HG03175 (cell line): ENCODE measurements around the gene MCHR1.
"Not testable (repeated sequence)": the region's sequence is repeated elsewhere in the genome, so short reads cannot be mapped to it uniquely, and the experiment has no call there.

Experiments used
- ATAC-seq: cut with Tn5 transposase; IDR thresholded peaks from one replicate; pipeline ENCODE4 v1.9.1; 2021; ENCODE audit warnings: mild to moderate bottlenecking, moderate library complexity; ENCODE audit not compliant: unreplicated experiment

Gene MCHR1

DNA sequence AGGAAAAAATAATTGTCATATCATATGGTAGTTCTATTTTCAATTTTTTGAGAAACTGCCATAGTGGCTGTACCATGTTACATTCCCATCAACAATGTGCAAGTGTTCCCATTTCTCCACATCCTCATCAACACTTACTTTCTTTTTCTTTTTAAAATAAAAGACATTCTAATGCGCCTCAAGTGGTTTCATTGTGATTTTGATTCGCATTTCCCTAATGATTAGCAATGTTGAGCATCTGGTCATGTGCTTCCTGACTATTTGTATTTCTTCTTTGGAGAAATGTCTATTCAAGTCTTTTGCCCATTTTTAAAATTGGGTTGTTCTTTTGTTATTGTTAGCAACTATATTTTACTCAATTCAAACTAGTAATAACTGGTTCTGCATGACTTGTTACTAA is 8.4 kb downstream of the MCHR1 start:
- ATAC-seq = no peak

DNA sequence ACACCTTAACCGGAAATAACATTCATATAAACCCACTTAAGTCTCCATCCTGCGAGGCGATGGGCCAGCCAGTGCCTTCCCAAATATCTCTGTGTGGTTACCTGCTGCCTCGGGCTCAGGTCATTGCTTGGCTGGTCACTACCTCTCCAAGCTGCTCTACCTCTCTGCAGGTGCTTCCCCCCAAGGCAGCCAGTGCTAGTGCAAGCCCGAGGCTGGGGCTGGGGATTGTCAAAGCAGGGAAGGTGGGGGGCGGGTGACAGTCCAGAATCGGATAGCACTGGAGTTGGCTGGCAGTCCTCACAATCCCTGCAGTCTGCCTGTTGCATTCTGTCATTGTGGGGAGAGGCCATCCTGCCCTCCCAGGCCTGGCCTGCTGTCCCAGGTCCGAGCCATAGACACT is 11.1 kb downstream of the MCHR1 start:
- no peak for ATAC-seq

DNA sequence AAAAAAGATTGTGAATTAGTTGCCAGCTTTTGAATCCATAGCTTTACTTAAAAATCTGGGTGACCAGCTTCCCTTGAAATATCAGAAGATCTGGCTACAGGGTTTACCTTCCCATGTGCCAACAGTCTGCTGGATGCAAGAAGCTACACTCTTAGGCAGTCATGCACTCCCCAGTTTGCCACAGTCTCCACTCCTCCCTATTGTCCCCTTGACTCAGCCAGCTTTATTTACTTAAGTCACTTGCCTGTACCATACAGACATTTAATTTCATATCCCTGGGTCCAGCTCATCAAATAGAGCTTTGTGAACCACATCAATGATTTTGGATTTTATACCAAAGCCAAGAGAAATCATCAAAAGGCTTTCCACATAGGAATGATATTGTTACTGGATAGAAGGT is 12.2 kb downstream of the MCHR1 start:
- no peak for ATAC-seq

DNA sequence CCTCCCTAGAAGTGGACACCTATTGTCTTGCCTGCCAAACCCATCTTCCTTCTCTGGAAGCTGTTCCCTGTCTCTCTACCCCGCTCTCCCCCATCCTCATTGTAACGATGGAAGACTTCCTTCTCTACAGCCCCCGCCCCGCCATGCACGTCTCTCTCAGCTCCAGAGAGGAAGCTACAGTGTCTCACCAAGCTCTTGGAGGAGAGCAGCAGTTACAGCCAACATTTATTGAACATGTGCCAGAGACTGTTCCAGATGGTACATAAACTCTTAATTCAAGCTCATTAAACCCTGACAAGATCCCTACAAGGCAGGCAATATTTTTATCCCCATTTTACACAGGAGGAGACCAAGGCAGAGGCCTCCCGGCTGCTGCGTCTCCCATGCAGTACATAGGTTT is 15.1 kb downstream of the MCHR1 start:
- ATAC-seq = no peak

DNA sequence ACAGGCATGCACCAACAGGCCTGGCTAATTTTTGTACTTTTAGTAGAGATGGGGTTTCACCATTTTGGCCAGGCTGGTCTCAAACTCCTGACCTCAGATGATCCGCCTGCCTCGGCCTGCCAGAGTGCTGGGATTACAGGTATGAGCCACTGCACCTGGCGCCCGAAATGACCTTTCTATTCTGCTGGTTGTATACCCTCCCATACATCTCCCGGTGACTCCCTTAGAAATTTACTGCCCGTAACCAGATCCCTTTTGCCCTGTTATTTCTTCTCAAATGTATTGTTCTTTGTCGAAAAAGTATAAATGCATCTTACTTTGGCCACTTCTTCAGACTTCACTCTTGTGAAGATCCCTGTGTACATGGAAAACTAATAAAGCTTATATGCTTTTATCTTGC is 22.0 kb downstream of the MCHR1 start:
- no peak for ATAC-seq

DNA sequence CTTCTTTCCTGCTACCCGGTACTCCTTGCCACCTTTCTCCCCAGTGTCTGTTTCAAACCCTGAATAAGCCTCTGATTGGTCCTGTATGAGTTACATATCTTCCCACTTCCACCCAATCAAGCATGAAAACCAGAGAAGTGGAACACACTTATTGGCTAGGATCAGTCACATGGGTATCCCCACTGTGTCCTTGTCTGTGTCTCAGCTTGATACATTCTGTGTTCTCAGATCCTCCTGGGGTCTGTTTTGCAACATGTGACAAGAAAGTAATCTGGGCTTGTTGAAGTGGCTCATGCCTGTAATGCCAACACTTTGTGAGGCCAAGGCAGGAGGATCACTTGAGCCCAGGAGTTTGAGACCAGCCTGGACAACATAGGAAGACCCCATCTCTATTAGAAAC is 23.9 kb downstream of the MCHR1 start:
- ATAC-seq = no peak

DNA sequence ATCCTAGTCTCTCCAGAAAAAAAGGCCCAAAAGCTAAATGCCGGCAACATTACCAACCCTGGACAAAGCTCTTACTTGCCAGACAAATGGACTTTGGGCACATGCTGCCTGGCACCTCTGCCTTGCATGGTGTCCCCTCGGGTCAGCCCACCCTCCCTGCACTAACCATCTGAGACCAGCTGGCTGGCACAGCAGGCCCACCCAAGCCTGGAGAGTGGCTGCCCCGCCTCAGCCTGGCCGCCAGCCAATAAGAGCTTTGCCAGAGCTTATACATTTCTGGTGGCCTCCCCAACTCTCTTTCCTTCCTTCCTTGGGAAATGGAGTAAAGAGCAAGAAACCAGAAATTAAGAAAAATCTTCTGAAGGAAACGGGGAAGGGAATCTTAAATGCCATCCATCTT is 24.5 kb downstream of the MCHR1 start:
- no peak for ATAC-seq

DNA sequence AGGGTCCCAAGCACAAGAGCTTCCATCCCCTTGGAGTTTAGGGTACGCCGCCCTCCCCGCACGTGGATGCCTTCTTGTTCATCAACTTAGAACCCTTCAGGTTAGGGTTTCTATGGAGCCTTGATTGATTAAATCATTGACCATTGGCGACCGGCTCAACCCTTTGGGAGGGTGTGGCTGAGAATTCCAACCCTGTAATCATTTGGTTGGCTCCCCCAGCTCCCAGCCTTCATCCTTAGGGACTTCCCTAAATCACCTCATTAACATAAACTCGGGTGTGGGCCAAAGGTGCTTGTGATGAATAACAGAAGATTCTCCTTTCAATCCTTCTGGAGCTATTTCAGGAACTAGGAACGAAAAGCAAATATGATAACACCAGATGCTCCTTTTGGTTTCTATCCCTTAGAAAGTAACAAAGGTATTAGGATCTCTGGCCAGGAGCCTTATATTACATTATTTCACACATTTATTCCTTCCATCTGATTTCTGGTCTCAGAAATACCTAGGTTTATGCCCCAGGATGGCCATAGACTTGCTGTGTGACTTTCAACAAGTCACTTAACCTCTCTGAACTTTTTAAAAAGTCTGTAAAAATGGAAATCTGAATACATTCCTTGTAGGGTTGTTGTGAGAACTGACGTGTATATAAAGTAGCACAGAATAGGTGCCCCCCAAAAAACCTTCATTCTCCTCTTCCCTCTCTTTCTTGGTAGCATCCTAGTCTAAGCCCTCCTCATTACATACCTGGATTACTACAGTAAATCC is 26.8 kb downstream of the MCHR1 start:
- ATAC-seq = no peak

DNA sequence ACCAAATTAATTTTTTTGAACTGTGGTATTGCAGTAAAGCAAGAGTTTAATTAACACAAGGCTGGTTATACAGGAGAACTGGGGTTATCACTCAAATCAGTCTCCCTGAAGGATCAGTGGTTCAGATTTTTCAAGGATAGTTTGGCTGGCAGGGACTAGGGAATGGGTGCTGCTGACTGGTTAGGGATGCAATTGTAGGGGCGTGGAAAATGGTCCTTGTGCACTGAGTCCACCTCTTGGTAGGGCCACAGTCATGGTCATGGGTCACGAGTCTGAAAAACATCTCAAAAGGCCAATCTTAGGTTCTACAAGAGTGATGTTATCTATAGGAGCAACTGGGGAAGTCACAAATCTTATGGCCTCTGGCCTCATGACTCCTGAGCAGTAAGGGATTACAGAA is 27.9 kb downstream of the MCHR1 start:
- ATAC-seq = no peak

DNA sequence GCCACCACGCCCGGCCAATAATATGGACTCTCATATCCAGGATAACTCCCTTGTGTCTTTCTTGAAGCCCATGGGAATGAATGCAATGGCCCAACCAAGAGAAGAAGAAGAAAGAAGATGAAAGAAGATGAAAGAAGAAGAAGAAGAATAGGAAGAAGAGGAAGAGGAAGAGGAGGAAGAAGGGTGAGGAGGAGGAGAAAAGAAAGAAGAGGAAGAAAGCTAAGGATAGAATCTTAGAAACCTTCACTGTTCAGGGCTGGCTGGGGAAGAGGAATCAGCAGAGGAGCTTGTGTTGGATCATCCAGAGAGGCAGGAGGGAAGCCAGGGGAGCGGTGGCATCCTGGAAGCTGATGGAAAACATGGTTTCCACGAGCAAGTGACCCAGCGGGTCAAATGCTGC is 28.9 kb downstream of the MCHR1 start:
- ATAC-seq = no peak

DNA sequence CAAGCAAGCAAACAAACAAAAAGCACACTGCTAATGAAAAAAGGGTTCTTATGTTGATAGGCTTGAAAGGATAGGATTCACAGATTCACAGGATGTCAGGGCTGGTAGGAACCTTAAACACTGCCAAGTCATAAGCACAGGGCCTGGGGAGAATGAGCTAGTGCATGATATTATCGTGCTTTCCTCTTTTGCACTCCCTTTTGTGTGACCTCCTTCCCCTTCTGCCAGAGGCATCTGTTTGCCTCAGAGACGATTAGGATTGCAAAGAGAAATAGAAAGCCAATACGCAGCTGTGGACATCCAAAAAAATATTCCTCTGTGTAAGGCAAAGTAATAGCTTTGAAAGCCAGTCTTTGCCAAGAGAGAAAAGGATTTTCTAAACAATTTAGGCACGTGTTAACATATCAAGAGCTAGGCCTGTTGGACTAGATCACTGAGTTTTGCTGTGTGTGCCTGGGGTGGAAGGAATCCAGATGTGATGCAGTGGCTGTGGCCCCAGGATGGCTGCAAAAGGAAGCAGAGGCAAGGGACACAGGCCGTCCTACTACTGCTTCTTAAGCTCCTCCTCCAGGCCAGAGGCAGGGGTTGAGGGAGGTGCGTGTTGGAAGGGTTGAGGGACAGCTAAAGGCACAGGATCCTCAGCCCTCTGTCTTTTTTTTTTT is 30.6 kb downstream of the MCHR1 start:
- no peak for ATAC-seq

DNA sequence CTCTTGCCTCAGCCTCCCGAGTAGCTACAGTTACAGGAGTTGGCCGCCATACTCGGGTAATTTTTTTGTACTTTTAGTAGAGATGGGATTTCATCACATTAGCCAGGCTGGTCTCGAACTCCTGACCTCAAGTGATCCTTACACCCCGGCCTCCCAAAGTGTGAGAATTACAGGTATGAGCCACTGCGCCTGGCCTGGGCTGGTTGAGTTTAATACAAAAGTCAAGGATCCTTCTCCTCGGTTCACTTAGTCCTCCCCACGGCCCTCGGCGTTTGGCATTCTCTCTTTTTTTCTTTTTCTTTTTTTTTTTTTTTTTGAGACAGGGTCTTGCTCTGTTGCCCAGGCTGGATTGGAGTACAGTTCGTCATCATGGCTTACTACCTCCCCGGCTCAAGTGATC is 33.0 kb downstream of the MCHR1 start:
- no peak for ATAC-seq

DNA sequence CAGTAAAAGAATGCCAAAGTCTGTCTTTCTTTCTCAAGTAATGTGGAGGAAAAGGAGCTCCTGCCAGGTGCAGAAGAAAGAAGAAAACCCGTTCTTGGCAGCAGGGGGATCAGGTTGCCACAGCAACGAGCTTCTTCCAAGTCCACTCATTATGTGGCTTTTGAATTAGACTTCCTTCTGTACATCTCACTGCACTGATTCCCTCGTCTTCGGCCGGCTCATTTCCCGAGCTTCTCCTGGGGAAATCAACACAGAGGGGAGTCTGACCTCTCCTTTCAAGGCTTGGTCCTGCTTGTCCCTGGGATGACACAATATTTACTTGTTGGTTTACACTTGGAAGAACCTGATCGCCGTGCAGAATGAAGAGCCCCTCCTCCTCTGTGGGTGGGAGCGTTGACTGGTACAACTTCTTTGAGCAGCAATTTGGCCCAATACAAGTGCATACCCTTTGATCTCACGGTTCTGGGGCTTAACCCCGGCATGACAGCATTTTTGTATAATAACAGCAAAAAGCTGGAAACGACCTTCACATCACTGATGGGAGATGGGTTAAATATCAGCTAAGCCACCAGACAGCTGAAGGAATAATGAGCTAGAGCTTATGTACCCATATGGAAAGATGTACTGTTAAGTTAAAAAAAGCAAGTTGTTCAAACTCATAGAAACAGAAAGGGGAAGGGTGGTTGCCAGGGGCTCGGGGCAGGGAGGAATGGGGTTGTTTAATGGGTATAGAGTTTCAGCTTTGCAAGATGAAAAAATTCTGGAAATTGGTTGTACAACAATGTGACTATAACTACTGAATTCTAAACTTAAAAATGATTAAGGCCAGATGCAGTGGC is 35.4 kb downstream of the MCHR1 start:
- ATAC-seq = no peak

DNA sequence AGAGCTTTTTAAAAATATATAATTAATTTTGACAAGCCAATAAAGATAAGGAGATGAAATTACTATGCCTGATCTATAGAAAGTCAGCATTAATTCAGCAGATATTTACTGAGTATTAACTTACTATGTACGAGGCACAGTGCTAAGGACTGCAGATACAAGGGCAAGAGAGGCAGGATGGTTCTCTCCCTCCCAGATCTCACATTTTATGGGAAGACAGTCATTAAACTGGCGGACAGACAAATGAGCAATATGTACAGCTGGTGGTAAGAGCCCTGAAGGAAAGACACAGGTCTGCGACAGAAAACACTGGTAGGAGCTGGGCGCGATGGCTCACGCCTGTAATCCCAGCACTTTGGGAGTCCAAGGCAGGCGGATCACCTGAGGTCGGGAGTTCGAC is 36.8 kb downstream of the MCHR1 start:
- no peak for ATAC-seq

DNA sequence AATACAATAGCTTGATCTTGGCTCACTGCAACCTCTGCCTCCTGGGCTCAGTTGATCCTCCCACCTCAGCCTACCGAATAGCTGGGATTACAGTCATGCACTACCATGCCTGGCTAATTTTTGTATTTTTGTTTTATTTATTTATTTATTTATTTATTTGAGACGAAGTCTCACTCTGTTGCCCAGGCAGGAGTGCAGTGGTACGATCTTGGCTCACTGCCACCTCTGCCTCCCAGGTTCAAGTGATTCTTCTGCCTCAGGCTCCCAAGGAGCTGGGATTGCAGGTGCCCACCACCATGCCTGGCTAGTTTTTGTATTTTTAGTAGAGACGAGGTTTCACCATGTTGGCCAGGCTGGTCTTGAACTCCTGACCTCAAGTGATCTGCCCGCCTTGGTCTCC is 38.4 kb downstream of the MCHR1 start:
- not testable (repeated sequence) for ATAC-seq

DNA sequence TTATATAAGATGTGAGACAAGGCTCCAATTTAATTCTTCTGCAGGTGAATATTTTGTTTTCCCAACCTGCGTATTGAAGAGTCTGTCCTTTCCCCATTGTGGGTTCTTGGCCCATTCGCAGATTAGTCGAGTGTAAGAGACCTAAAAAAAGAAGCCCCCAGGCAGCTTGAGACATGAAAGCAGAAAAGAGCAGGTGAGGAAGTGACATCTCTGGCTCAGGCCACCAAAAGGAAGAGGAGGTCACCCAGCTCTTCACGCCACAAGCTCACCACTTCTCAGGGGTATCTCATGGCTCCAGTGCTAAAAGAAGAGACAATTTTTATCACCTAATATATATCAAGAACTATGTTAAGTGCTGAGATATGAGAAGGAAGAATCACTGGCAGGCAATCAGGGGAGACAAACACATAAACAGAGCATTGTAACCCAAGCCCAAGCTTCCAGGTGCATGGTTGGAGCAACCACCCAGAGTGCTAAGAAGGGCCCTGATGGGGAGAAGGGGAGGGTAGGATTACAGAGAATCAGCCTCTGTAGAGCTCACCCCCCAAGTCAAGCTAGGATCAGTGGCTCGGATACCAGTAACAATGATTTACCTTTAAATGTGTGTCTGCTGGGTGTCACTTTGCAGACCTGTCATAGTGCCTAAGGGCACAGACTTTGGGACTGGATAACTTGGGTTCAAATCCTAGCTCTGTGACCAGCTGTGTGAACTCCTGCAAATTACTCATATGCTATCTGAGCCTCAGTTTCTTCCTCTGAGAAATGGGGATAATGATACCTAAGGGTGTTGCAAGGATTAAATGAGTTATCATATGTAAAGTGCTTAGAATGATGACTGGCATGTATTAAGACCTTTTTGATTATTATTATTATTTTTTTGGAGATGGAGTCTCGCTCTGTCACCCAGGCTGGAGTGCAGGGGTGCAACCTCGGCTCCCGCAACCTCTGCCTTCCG is 39.2 kb downstream of the MCHR1 start:
- no peak for ATAC-seq

DNA sequence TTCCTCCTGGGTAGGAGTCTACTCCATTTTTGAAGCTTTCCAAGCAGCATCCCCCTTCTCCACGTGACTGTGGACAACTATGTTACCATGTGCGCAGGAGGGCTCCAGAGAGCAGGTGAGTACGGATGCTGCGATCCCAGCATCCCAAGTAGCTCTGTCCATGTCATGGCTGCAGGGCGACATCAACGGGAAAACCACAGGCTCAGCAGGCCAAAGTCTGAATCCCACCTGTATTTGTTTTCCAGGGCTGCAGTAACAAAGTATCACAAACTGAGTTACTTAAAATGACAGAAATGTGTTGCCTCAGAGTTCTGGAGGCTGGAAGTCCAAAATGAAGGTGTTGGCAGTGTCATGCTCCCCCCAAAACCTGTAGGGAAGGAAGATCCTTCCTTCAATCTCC is 40.3 kb downstream of the MCHR1 start:
- no peak for ATAC-seq

DNA sequence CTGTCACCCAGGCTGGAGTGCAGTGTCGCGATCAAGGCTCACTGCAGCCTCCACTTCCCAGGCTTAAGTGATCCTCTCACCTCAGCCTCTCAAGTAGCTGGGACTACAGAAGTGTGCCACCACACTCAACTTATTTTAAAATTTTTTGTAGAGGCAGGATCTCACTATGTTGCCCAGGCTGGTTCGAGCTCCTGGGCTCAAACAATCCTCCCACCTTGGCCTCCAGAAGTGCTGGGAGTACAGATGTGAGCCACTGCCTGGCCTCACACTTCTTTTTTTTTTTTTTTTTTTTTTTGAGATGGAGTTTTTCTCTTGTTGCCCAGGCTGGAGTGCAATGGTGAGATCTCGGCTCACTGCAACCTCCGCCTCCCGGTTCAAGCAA is 40.9 kb downstream of the MCHR1 start:
- not testable (repeated sequence) for ATAC-seq

DNA sequence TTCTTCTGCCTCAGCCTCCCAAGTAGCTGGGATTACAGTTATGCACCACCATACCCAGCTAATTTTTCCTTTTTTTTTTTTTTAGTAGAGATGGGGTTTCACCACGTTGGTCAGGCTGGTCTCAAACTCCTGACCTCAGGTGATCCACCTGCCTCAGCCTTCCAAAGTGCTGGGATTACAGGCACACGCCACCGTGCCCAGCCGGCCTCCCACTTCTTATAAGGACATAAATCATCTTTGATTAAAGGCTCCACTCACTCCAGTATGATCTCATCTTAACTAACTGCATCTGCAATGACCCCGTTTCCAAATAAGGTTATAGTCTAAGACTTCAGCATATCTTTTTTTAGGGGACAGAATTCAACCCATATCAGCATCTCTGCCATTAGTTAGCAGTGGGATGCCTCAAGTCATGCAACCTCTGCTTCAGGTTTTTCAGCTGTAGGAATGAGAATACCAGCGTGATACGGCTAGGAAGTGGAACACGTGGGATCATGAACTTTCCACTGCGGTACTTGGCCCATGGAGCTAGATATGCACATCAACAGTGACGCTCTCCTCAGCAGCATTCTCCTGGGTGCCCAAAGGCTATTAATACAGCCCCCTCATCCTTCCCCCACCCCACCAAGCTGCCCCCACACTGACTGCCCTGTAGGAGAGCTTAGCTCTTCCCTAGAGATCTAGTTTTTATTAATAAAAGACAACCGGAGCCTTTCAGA is 41.4 kb downstream of the MCHR1 start:
- ATAC-seq = no peak

DNA sequence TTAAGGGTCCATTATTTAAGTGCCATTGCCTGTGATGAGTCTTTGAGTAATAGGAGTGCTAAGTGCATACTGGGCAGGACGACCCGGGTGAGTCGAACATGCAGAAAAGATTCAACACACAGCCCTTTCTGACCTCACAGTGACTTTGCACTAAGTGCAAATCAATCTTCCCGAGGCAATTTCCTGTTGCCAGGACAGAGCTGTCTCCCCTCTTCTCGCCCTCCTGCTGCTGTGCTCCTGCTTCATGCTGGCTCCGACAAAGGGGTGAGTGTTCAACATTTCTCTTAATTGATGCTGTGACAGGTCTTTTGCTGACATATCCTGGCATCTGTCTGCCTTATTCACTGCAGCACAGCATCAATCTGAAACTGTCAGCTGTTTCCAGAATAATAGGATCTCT is 42.0 kb downstream of the MCHR1 start:
- ATAC-seq = no peak
